GM10847 (cell line): ENCODE data around the gene FOXP1.

Experiments
- POLR2A ChIP-seq: IDR thresholded peaks from 2 replicates; pipeline ENCODE4 v1.6.1; 2011; ENCODE audit not compliant: insufficient read length; ENCODE audit errors: extremely low read depth

Gene FOXP1

DNA sequence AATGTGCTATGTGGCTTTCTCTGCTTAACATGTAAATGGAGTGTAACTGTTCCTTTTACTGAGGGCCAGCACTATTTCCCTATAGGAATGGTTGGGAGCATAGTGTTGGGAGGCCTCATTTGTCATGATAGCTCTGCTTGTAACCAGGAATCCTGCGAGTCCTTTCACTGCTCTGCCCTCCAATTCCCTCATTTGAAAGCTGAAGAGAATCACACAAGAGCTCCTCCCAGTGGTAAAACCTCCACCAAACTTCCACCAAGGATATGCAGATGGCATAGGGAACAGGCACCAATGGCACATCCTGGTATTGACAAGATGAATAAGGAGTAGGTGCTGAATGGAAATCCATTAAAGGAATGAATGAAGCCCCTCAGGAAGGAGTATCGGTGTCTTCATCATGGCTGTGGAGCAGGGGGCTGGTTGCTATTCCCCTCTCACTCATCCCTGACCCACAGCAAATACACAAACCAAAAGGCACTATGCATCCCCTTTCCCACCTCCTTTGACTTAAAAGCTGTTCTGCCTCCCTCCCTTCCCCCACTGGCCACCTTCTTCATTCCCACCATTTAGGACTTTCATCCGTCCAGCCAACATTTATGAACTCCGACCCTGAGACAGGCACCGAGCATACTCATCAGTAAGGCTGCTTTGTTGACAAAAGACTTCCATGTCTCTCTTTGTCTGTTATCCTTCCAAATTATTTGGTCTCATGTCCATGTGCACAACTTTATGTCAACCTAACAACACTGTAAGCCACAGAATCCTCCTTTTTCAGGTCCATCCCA lies 560.8 kb downstream of the FOXP1 start:
- TF ChIP-seq POLR2A, result no peak

DNA sequence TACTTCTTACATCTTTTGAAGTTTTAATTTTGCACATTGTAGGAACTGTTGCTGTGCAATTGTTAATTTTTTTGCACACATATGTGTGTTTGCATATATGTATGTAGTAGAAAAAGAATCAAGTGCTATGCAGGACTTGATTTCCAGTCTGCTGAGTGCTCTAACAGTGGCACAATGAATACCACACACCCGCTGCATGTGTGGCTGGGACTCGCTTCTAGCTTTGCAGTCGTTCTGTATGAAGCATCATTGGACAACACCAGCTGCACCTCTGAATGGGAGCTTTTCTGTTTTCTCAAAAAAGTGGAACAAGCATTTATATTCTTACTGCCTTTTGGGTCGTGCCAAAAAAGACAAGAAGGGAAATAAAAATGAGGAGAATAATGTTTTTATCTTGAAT lies 564.7 kb downstream of the FOXP1 start:
- no peak for TF ChIP-seq POLR2A

DNA sequence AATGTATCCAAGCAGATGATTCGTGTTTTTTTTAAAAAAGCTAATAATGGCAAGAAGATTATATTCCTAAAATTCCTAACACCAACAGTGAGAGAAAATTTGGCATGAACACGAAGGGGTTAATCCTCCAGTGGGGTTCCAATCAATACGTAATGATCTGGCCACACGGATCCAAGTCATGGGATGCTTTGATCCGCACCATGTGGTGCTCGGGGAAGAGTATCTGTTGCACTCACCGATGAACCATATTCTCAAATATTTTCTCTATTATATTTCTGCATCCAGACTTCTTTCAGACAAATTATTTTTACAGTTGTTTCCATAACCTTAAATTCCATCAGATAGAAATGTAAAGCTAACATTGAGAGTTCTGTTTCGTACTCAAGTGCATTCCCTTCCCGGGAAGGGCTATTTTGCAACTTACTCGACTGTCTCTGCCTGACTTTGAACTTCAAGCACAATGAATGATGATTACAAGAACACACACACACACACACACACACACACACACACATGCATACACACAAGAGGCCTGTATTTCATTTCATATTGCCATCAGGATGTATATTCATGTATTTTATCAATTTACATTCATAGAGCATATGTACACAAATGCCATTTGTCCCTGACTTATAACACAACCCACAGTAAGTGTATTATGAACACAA lies 567.2 kb downstream of the FOXP1 start:
- no peak for TF ChIP-seq POLR2A

DNA sequence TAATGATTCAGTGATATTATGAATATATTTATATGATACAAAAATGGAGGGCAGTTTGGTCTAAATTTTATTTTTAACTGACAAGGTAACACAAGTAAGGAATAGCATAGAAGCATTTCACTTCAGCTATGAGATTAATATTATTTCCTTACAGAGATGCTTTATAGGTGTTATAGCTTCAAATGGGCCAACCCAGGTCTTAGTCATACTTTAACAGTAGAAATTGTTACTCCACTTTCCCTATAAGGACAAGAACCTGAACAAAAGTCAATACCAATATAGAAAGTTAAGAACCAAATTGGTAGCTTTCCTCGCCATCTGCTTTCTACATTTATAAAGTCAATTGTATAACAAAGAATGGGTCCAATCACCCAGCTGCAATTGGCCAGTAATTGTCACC lies 570.6 kb downstream of the FOXP1 start:
- TF ChIP-seq POLR2A, result no peak

DNA sequence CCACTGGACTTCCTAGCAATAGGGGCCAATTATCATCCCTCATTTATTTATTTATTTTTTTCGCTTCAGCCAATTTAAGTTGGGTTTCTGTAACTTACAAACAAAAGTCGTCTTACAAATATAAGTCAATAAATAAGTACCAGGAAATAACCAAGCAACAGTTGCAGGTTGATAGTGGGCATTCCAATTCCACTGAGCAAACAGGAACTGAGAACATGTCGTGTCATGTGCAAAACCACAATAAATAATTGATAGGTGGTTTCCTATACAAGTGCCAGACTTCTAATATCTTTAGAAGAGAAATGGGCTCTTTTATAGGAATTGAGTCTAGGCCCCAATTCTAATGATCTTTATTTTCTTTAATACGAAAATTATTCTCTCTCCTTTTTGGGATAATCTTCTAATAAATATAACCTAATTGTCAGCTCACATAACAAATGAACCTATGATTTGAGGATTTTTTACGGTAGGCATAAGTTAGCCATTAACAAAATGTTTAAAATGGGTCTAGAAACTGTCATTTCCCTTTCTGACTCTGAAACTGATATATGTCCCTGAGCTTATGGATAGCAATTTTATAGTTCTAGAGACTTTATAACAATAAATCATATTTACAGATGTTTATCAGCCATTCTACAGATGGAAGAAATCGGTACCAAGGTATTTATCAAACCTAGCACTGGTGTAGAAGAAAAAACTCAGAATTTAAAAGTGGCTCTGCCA lies 571.8 kb downstream of the FOXP1 start:
- TF ChIP-seq POLR2A, result no peak

DNA sequence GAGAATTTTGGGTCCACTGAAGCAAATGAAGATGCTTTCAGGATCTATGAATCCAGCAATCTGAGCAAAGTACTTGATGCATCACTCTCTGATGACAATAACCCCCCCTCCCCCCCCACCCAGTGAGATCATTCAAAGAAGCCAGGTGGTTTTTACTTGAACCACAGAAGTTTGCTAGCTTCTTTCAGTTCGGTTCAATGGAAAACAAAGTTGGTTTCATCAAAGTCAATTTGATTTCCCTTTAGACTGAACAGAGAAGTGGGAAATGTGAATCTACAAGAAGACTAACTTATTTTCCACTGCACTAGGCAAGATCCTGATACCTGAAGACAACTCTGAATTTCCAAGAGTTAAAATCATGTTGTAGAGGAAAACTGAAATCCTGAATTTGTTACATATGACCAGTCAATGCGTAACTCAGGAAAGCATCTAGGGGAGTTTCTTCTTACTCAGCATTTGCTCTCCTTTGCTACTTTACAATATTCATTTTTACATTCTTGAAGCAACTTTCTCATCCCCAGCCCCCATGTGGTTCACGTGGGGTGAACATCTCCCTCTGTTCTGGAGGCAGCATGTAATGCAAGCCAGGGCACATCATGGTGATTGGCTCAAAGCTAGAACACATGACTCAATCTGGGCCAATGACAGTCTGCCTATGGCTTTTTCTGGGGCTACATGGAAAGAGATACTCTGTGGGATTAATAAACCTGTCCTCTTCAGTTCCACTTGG lies 572.6 kb downstream of the FOXP1 start:
- TF ChIP-seq POLR2A, result no peak

DNA sequence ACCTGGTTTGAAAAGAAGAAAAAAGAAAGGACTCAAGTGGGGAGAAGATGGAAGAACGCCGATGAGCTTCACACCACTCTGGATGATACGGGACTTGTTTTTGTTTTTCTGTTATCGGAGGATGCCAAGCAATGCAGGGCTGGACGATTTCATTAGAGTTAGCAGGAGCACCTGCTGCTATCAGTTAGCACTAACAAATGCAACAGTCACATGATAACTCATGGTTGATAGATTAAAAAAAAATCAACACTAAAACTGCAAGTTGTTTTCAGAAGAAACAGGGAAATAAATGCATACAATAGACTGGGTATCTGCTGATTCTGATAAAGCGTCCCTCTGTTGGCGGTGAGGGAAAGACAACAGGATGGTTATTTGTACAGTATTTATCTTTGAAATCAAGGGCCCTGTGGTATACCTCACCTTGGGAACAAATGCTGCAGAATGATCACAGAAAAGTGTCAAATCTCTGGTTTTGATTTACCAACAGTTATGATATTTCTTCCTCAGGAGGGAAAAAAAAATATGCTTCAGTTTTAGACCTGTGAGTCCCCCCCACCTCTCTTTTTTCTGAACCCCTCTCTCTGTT lies 575.1 kb downstream of the FOXP1 start:
- no peak for TF ChIP-seq POLR2A

DNA sequence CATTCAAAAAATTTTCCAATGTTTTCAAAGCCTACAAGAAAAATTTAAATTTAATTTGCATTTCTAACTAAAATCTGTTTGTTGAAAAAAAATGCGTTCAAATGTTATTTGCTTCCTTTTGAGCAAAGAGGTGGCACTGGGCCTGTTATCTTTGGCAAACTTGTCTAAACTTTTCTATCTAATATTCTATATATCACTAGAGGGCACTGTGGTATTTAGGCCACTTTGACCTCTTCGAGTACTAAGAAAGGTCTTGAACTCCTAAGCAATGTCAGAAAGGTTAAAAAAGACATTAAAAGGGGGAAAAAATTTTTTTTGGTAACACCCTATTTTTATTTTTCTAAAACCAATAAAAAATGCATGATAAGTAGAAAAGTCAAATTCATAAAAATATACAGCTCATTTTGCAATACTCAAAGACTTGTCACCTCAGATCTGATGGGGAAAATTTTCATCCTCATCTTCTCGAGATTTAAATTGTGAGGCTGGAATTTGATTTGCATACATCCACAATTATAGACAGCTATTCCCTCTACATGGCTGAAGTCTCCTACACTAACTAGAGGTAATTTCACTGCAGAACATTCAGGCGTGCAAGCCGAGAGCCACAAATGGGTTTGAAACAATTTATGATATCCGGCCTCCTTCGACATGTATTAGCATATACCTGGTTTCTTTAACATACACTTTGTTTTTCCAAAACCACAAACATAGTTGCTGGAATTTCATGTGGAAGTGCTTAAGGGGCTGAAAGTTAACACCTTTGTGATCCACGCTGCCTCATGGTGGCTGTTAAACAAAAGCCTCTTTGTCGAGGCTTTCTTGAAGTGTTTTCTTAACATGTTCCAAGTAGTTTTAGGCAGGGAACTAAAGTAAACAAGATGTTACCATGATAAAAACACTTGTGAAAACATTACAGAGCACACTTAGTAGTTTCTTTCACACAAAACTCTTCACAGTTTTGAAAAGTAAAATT lies 576.4 kb downstream of the FOXP1 start:
- TF ChIP-seq POLR2A, result no peak

DNA sequence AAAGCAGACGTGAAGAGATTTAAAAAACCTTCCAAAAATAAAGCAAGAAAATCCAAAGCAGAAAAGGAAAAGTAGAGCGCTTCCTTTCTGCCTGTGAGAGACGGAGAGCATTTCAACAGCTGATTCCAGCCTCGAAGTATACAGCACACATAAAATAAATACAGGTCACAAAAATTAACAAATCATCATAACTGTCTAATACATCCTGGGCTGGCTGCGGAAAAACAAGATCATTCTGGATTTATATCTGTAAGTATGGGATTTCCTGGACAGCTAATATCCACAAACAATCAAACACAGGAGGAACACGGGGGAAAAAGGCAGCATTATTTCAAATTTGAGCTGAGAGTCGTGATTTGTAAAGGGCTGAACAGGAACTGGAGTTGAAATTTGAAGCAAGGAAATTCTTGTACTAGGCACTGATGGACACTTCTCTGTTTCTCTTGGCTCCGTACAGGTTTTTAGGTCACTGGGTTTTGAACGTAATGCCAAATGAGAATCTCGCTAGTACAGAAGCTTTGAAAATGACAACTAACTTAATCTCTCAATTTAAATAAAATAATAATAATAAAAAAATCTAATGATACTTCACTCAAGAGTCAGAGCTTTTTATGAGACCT lies 577.7 kb downstream of the FOXP1 start:
- no peak for TF ChIP-seq POLR2A

DNA sequence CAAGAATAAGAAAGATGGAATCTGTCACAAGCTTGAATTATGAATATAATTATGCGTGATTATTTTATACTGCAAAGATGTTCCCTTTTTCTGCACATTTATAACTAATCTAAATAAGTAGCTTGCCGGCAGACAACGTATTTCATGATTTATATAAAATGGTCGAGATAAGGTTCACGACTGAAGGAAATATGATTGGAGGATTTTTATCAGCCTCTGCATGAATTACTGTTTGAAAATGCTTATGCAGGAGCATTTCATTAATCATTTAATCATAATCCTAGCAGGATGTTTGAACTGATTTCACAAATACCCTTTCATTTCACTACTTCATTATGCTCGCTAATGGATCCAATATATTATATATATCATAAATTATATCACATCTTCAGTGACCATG lies 580.0 kb downstream of the FOXP1 start:
- no peak for TF ChIP-seq POLR2A

DNA sequence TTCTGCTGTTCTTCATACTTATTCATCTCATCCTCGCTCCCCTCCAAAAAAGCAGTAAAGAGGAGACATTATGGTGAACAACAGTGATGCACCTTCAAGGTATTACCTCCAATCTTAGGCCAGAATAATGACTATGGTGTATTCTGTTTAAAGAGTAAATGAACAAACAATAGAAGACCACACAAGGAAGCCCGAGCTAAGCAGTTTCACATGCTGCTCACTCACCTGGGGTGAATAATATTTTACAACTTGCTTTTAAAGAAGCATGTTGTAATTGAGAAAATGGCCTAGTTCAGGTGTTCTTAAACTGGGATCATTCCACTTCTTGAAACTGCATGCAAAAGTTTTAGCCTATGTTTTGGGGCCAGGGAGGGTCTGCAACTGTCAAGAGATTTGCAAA lies 581.2 kb downstream of the FOXP1 start:
- no peak for TF ChIP-seq POLR2A

DNA sequence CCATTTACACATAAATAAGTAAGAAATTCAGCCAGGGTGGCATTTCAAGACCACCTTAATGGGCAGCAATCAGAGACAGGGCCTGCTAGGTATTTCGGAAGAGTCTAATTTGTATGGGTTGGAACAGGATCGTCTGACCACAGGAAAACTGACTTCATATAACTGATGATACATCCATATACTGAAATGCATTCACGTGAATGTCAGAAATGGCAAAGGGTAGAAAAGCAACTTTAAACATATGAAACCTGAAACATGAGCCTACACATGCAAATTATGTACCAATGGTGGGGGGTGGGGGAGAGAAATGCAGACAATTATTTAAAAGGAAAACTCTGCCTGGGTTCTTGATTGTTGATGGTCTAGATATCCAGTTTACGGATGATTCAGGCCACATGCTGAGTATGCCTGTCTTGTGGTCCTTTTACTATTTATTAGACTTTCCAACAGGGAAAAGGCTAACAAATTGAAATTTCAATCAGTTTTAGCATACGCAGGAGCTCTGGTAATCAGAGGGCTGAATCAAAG lies 582.2 kb downstream of the FOXP1 start:
- no peak for TF ChIP-seq POLR2A

DNA sequence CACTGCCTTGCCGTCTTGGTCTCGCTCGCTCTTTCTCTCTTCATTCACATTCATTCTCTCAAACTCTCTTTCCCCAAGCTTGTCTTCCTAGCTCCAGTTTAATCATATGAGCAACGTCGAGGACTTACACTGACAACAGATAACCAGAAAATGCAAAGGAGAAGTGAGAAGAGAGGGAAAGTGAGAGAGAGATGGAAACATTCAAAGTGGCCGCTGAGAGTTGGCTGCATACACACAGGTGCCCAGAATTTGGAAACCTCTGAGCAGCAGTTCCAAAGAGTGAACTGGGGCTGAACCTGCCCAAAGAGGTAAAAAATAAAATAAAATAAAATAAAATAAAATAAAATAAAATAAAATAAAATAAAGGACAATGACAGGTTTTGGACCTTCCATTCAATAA lies 583.0 kb downstream of the FOXP1 start:
- TF ChIP-seq POLR2A, result no peak
